ENCODE measurements around the gene STRIT1.
"Not testable (repeated sequence)": the region's sequence is repeated elsewhere in the genome, so short reads cannot be mapped to it uniquely, and the experiment has no call there.

Gene STRIT1

DNA sequence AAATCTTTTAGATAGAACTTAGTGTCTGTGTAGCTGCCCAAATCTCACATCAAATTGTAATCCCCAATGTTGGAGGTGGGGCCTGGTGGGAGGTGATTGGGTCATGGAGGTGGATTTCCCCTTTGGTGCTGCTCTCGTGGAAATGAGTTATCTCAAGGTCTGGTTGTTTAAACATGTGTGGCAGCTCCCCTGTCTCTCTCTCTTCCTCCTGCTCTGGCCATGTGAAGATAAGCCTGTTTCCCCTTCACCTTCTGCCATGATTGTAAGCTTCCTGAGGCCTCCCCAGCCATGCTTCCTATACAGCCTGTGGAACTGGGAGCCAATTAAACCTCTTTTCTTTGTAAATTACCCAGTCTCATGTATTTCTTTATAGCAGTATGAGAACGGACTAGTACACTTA is 30.6 kb downstream of the STRIT1 start:
- not testable (repeated sequence) for DNase-seq

- no peak for DNase-seq
These were observed 31.2 kb downstream of the STRIT1 start for GRCh38 chr3:155262295-155262694.

- no peak for DNase-seq
These were observed 39.0 kb downstream of the STRIT1 start for GRCh38 chr3:155254445-155254844.

GRCh38 chr3:155252535-155252934 is 40.9 kb downstream of the STRIT1 start:
- DNase-seq: no peak

DNA sequence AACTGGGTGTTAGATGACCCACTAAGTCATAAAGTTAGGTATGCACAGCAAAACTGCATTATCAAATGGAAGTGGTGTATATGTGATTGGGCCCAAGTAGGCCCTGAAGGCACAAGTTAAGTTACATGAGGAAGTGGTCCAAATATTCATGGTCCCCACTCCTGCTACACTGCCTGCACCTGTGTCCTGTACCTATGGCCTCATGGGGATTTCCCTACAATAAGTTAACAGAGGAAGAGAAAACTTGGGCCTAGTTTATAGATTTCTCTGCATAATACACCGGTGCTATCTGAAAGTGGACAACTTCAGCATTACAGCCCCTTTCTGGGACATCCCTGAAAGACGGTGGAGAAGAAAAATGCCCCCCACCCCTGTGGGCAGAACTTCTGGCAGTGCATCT is 41.5 kb downstream of the STRIT1 start:
- DNase-seq: no peak

DNA sequence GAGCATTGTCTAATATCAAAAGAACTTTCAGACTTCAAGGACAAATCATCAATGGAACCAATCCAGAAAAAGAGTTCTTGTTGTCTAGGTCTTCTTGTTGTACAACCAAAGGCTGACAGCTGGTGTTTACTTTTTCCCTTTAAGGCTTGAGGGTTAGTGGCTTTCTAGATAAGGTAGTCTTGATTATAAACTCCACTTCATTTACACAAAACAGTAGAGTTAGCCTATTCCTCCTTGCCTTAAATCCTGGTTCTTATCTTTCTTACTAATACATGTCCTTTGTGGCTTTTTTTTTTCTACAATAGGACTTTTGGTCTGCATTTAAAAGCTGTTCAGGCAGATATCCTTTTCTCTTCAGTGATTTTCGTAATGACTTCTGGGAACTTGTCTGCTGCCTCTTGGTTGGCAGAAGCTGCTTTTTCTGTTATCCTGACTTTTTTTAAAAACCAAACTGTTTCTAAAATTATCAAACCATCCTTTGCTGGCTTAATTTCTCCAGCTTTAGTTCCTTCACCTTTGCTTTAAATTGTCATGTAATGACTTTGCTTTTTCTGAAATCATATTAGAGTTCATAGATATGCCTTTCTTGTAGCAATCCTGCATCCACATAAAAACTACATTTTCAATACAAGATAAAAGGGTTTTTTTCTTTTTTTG is 44.8 kb downstream of the STRIT1 start:
- no peak for DNase-seq

GRCh38 chr3:155244699-155245098 is 48.8 kb downstream of the STRIT1 start:
- no peak for DNase-seq

GRCh38 chr3:155244216-155244615 is 49.3 kb downstream of the STRIT1 start:
- DNase-seq: no peak

DNA sequence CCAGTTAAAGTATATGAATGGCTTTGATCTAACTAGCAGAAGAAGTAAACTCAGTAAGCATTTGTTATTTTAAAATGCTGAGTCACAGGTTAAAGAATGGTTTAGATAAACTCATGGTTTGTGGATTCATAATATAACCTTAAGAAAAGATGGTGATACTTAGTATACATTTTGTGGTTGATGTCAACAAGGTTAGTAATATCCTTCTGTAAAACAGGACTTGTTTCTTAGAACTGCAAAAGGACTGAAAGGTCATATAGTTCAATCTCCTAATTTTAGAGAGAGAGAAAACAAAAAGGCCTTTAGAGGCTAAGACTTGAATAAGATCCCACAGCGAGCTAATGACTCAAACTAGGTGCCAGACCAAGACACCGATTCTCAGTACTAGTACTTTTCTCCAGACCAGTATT is 50.0 kb downstream of the STRIT1 start:
- DNase-seq: no peak

DNA sequence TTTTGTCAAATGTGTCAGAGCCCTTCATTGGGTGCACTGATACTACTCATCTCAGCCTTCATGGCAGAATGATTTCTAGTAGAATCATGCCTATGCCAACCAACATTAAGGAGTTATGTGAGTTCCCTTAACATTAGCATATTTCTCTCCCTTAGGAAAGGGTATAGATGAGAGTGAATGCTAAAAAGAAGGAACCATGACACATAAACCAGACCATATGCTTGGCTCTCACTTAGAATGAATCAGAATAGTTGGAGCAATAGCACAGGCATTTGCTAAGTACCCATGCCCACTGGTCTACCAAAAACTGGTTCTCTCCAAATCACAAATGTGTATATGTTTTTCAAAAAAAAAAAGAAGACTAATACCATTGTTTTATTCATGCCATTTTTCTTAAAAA is 51.1 kb downstream of the STRIT1 start:
- no peak for DNase-seq

- DNase-seq: no peak
These were observed 51.9 kb downstream of the STRIT1 start for GRCh38 chr3:155241579-155241978.

All from activated CD4-positive, alpha-beta T cell treated with anti-CD3 and anti-CD28 coated beads for 48 hours (primary cell).